ENCODE results near the gene RACGAP1.

RACGAP1 gene

DNA sequence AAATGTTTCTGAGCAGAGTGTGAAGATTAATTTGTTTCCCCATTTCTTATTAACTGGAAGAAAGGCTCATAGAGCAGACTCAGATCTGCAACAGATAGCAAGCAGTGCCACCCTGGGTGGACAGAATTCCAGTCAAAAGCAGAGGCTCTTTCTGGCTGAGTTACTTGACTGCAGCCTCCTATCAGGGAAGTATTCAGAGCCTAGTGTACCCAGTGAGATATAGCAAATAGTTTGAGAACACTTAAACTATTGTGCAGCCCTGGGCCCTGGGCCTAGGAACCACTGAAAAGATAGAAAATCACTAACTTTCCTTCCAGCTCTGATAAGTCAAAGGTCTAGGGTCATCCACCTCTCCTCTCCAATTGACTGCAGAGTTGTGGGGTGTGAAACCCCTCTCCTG, 86.0 kb downstream of the RACGAP1 start (continued):
- TF ChIP-seq, protein P1, sequence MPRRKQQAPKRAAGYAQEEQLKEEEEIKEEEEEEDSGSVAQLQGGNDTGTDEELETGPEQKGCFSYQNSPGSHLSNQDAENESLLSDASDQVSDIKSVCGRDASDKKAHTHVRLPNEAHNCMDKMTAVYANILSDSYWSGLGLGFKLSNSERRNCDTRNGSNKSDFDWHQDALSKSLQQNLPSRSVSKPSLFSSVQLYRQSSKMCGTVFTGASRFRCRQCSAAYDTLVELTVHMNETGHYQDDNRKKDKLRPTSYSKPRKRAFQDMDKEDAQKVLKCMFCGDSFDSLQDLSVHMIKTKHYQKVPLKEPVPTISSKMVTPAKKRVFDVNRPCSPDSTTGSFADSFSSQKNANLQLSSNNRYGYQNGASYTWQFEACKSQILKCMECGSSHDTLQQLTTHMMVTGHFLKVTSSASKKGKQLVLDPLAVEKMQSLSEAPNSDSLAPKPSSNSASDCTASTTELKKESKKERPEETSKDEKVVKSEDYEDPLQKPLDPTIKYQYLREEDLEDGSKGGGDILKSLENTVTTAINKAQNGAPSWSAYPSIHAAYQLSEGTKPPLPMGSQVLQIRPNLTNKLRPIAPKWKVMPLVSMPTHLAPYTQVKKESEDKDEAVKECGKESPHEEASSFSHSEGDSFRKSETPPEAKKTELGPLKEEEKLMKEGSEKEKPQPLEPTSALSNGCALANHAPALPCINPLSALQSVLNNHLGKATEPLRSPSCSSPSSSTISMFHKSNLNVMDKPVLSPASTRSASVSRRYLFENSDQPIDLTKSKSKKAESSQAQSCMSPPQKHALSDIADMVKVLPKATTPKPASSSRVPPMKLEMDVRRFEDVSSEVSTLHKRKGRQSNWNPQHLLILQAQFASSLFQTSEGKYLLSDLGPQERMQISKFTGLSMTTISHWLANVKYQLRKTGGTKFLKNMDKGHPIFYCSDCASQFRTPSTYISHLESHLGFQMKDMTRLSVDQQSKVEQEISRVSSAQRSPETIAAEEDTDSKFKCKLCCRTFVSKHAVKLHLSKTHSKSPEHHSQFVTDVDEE (CRISPR knock-in tag; IDR thresholded peaks at IDR 0.05) = no peak
- TF ChIP-seq ZC3H10 (CRISPR knock-in tag; IDR thresholded peaks at IDR 0.05) = no peak
- no peak for TF ChIP-seq ZNF70 (CRISPR knock-in tag; IDR thresholded peaks at IDR 0.05)
- TF ChIP-seq CSDC2 (CRISPR knock-in tag; IDR thresholded peaks at IDR 0.05) = no peak
- TF ChIP-seq ESRRG (CRISPR knock-in tag; IDR thresholded peaks at IDR 0.05) = no peak
- TF ChIP-seq, protein P2, sequence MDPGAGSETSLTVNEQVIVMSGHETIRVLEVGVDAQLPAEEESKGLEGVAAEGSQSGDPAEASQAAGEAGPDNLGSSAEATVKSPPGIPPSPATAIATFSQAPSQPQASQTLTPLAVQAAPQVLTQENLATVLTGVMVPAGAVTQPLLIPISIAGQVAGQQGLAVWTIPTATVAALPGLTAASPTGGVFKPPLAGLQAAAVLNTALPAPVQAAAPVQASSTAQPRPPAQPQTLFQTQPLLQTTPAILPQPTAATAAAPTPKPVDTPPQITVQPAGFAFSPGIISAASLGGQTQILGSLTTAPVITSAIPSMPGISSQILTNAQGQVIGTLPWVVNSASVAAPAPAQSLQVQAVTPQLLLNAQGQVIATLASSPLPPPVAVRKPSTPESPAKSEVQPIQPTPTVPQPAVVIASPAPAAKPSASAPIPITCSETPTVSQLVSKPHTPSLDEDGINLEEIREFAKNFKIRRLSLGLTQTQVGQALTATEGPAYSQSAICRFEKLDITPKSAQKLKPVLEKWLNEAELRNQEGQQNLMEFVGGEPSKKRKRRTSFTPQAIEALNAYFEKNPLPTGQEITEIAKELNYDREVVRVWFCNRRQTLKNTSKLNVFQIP (CRISPR knock-in tag; IDR thresholded peaks at IDR 0.05; ENCODE audit: borderline replicate concordance, low read depth) = no peak
